Tibial artery (tissue), 4 donors: ENCODE results near the gene STK32C.

Source experiments
- DNase-seq, 2 donors: peaks; one replicate each; pipeline ENCODE4 v3.0.0-alpha.2; 2019
- H3K27ac ChIP-seq, 2 donors: fragments of 200-600 bp; sonication (generic) in 1 of 2; 1 replicate in 1 of 2; 2 replicates in 1 of 2; pipeline ENCODE4 v1.5.1; 2018 to 2019; ENCODE audit warnings: mild to moderate bottlenecking in 1 of 2
- H3K27me3 ChIP-seq, 2 donors: fragments of 200-600 bp; sonication (generic) in 1 of 2; one replicate each; pipeline versions ENCODE4 v1.5.1 to v1.6.0; 2016 to 2019
- H3K36me3 ChIP-seq, 3 donors: fragments of 200-600 bp; sonication (generic) in 2 of 3; one replicate each; pipeline ENCODE4 v1.5.1; 2016 to 2019; ENCODE audit warnings: mild to moderate bottlenecking in 2 of 3
- H3K4me1 ChIP-seq, 4 donors: fragments of 200-600 bp; sonication (generic) in 2 of 4; 1 replicate in 3 of 4; 2 replicates in 1 of 4; pipeline ENCODE4 v1.5.1; 2016 to 2019
- H3K4me3 ChIP-seq, 2 donors: fragments of 200-600 bp; sonication (generic) in 1 of 2; 1 replicate in 1 of 2; 2 replicates in 1 of 2; pipeline ENCODE4 v1.5.1; 2018 to 2019; ENCODE audit warnings: mild to moderate bottlenecking in 2 of 2
- H3K9me3 ChIP-seq, 3 donors: fragments of 200-600 bp; sonication (generic) in 1 of 3; one replicate each; pipeline ENCODE4 v1.5.1; 2016 to 2019
- intact Hi-C: fragments of 100-400 bp; cut with DNase I; formaldehyde crosslinking; loops from one replicate; pipeline ENCODE4 v1.15.0; 2023; ENCODE audit warnings: low total_unique reads
- TF ChIP-seq, protein P1 (sequence below), 2 experiments: fragments of 200-600 bp in 1 of 2; fragments of 450-650 bp in 1 of 2; IDR thresholded peaks; one replicate each; pipeline ENCODE4 v1.5.1; 2017 to 2019; ENCODE audit warnings: antibody characterized with exemption in 2 of 2, mild to moderate bottlenecking in 1 of 2, moderate library complexity in 1 of 2

STK32C gene

GRCh38 chr10:132309879-132310591, 2.3 kb upstream of the STK32C start:
- DNase-seq: peak in 1 of 2 donors; percentile 48
- no peak overlapping the region for H3K27ac ChIP-seq
- peaks cover 0 to 19% (median 15%) of the 10 kb centered on the region in 4 donors for H3K4me1 ChIP-seq
- H3K9me3 ChIP-seq: no peaks in the 10 kb centered on the region
- peaks cover 0 to 9% of the 10 kb centered on the region in 2 donors for H3K27me3 ChIP-seq
- no peak overlapping the region for H3K4me3 ChIP-seq
- H3K36me3 ChIP-seq: no peaks in the 10 kb centered on the region
- TF ChIP-seq, protein P1, sequence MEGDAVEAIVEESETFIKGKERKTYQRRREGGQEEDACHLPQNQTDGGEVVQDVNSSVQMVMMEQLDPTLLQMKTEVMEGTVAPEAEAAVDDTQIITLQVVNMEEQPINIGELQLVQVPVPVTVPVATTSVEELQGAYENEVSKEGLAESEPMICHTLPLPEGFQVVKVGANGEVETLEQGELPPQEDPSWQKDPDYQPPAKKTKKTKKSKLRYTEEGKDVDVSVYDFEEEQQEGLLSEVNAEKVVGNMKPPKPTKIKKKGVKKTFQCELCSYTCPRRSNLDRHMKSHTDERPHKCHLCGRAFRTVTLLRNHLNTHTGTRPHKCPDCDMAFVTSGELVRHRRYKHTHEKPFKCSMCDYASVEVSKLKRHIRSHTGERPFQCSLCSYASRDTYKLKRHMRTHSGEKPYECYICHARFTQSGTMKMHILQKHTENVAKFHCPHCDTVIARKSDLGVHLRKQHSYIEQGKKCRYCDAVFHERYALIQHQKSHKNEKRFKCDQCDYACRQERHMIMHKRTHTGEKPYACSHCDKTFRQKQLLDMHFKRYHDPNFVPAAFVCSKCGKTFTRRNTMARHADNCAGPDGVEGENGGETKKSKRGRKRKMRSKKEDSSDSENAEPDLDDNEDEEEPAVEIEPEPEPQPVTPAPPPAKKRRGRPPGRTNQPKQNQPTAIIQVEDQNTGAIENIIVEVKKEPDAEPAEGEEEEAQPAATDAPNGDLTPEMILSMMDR (IDR thresholded peaks at IDR 0.05): no peak
- intact Hi-C loops: loop anchor here (10.0 kb wide), 1 partner anchor 45 kb away; no protein-coding TSS in a partner anchor

GRCh38 chr10:132309471-132309865, 1.7 kb upstream of the STK32C start:
- intact Hi-C loops: loop anchor here (10.0 kb wide), 1 partner anchor 45 kb away; no protein-coding TSS in a partner anchor
- DNase-seq: no peak
- Histone ChIP-seq H3K27me3 (peaks cover 0 to 15% of the 10 kb centered on the region in 2 donors), H3K36me3 (no peaks in the 10 kb centered on the region), H3K4me1 (peaks cover 0 to 19% (median 15%) of the 10 kb centered on the region in 4 donors), H3K9me3 (no peaks in the 10 kb centered on the region), H3K27ac (no peak overlapping the region), H3K4me3 (no peak overlapping the region)
- TF ChIP-seq, protein P1 (IDR thresholded peaks at IDR 0.05): no peak

DNA sequence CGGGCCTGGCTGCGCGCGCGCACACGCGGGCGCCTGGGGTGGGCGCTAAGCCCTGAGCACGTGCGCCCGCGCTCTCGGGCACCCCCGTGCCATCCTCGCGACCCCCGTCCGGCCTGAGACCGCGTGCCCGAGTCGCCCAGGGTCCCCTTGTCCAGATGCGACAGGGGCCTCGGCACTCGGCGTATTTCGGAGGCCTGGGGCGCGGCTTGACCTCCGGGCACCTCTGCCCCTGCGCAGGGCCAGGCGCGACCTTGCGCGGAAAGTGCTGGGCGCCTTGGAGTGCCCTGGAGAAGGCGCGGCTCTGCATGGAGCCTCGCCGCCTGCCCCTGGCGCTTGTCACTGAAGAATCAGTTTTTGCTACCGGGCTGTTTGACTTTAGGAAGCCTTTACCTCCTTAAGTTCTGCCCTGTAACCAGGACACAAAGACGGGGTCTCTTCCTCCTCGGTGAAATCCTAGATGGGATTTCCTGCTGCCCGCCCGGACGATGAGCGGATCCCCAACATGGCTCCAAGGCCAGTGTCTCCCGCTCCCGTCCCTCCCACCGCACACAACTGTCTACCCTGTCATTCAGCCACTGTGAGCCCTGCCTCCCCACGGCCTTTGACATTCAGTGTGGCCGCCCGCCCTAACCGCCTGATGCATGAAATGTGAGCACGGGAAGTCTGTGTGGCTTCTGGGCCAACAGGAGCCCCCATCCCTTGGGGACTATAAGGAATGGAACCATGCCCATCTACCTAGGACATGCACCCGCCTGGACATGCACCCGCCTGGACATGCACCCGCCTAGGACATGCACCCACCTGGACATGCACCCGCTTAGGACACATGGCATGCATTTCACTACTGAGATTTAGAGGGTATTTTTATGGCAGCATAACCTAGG, 1.1 kb upstream of the STK32C start:
- H3K4me1 ChIP-seq: peaks cover 0 to 19% (median 15%) of the 10 kb centered on the region in 4 donors
- peak overlapping the region; percentile 66 to 82 for H3K4me3 ChIP-seq
- intact Hi-C loops: loop anchor here (10.0 kb wide), 1 partner anchor 46 kb away; no protein-coding TSS in a partner anchor
- peak in 1 of 2 donors; percentile 62 for DNase-seq
- H3K9me3 ChIP-seq: no peaks in the 10 kb centered on the region
- H3K27me3 ChIP-seq: peaks cover 0 to 21% of the 10 kb centered on the region in 2 donors
- H3K36me3 ChIP-seq: no peaks in the 10 kb centered on the region
- TF ChIP-seq, protein P1 (IDR thresholded peaks at IDR 0.05): no peak
- peak overlapping the region; percentile 80 to 89 for H3K27ac ChIP-seq

GRCh38 chr10:132306864-132307751, 642 bp downstream of the STK32C start:
- Histone ChIP-seq H3K4me3 (peak overlapping the region; percentile 66 to 82), H3K36me3 (no peaks in the 10 kb centered on the region), H3K27me3 (peaks cover 0 to 25% of the 10 kb centered on the region in 2 donors), H3K27ac (peak overlapping the region in 1 of 2 donors; percentile 48), H3K4me1 (peaks cover 0 to 19% (median 15%) of the 10 kb centered on the region in 4 donors), H3K9me3 (no peaks in the 10 kb centered on the region)
- intact Hi-C loops: loop anchor here (10.0 kb wide), 1 partner anchor 48 kb away; no protein-coding TSS in a partner anchor
- TF ChIP-seq, protein P1 (IDR thresholded peaks at IDR 0.05): no peak
- peak in 1 of 2 donors; percentile 73 for DNase-seq

GRCh38 chr10:132306343-132306685, 1.4 kb downstream of the STK32C start:
- Histone ChIP-seq H3K27ac (no peak overlapping the region), H3K4me1 (peaks cover 0 to 19% (median 15%) of the 10 kb centered on the region in 4 donors), H3K27me3 (peaks cover 0 to 26% of the 10 kb centered on the region in 2 donors), H3K36me3 (no peaks in the 10 kb centered on the region), H3K9me3 (no peaks in the 10 kb centered on the region), H3K4me3 (no peak overlapping the region)
- TF ChIP-seq, protein P1 (IDR thresholded peaks at IDR 0.05): no peak
- DNase-seq: peak in 1 of 2 donors; percentile 53
- intact Hi-C loops: loop anchor here (10.0 kb wide), 1 partner anchor 48 kb away; no protein-coding TSS in a partner anchor
